RPMI8226 (cell line): ENCODE data around the gene ANKRD35.

Experiments used
- DNase-seq: peaks from one replicate; pipeline ENCODE4 v3.0.0-alpha.2; 2015

ANKRD35 gene

DNA sequence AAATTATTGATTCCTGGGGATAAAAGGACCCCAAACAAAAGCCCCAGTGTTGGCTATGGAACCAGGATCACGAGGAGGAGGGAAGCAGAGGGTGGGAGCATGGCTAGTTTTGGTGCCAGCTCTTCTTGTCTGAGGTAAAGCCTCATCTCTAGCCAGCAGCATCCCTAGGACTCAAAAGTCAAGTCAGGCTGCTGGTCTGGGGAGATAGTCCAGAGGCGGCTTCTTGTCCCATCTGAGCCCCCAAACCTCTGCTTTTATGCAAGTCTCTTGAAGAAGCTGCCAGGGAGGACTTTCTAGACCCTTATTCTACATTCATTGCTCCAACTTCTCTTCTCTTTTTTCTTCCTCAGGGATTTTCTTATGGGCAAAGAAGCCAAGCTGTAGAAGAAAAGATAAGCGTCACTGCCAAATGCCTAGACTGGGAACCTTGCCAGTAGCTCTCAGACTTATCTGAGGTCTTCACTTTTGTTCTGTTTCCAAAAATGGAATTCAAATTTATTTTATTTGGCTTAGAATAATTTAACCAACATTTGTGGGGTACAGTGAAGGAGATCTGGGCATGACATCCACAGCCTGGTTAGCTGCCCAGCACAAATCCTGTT is 6.9 kb upstream of the ANKRD35 start:
- peak; percentile 21 for DNase-seq

DNA sequence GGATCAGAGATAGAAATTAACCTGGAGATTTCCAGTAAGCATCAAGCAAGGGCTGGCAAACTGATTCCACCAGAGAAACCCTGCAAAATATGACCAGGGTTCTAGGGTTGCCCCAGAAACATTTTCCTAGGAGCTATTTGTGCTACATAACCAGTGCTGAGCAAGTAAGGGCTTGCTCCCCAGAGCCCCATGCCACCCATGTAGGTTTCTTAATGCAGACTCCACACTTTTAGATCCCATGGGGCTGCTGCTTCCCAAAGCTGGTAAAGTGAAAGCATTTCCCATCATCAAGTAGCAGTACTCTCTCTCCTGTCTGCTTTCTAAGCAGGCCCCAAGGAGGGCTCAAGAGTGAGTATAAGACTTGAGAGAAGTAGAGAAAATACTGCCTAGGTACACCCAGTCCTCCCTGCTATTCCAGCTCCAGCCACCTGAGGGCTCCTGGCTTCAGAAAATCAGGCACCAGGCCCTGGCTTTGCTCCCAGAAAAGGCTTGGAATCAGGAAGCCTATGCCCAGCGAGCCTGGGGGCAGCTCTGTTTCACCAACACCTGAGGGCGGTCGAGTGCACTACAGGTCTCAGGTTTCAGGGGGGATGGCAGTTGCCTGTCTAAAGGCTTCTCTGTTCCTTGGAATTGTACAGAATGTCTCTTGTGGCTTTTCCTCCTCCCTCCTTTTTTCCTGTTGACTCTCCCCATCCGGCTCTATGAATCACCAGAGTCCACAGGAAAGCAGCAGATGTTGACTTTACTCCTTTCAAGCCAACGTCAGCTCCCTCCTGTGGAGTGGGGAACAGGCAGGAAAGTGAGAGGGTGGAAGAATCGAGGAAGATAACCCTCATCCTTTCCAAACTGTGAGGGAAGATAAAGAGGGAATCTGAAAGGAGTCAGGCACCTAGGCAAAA is 6.2 kb upstream of the ANKRD35 start:
- peak; percentile 88 for DNase-seq

DNA sequence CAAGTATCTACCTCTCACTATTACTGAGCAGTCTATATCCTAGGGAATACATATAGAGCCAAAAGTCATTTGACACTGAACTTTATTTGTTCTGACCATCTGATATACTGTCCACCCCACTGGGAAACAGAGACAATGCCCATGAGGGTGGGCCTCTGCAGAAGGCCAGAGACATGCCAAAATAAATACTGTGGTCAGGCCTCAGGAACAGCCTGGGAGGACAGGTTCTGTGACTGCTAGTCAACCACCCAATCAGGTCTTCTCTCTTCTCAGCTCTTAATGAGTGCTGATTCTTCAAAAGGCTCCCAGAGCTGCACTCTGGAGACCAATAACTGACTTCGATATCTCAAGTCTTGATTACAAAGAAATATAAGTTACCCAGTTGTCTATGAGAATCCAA is 5.5 kb upstream of the ANKRD35 start:
- no peak for DNase-seq

DNA sequence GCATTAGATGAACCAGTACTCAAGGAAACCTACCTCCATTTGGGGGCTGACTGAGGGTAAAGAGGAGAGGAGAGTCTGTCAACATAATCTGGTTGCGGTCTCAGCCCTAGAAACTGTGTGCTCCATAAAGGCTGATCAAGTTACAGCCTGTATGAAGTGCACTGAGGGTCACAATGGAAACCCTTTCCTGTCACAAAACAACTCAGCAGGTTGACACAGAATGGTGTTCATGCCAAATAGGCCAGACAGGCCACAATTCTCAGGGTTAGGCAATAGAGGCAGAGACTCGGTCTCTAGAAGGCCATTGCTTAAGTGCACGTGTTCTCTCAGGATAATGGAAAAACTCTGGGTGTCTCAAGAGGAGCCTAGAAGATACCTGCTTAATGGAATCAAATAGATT is 4.1 kb upstream of the ANKRD35 start:
- DNase-seq = no peak

DNA sequence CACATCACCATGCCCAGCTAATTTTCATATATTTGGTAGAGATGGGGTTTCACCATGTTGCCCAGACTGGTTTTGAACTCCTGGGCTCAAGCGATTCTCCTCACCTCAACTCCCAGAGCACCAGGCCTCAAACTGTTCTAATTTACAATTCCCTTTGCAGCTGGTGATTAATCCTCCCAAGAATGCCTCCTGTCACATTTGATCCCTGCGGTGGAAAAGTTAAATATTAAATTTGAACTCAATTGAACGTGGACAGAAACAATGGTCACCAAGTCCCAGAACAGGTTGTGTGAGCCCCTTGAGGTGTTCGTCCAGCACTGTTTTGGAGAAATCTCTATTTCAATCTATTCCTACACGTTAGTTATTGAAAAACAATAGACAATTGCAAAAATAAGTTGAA is 2.0 kb upstream of the ANKRD35 start:
- DNase-seq = no peak

DNA sequence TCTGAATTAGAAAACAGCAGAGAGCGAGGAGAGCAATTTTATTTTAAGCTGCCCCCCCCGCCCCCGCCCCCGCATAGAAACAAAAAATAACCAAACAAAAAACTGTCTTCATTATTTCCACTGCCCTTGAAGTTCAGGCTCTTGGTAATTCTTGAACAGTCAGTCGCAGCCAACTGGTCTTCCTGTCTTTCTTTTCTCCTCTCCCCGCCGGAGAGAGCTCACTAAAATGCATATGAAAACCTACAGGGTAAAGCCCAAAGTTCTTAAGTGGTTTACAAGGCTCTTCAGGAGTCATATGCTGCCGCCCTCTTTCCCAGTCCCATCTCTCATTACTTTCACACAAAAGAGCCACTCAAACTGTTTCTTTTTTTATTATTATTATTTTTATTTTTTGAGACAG is 1.1 kb upstream of the ANKRD35 start:
- DNase-seq = no peak

DNA sequence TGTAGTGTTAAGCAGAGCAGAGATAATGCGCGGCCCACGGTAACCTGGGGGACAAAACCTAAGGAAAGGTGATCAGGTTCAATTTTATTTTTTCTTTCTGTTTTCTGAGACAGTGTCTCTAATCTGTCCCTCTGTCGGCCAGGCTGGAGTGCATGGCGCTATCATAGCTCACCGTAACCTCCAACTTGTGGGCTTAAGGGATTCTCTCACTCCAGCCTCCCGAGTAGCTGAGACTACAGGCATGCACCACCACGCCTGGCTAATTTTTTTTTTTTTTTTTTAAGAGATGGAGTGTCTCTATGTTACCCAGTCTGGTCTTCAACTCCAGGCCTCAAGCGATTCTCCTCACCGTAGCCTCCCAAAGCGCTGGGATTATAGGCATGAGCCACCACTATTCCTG is 724 bp upstream of the ANKRD35 start:
- DNase-seq = no peak

DNA sequence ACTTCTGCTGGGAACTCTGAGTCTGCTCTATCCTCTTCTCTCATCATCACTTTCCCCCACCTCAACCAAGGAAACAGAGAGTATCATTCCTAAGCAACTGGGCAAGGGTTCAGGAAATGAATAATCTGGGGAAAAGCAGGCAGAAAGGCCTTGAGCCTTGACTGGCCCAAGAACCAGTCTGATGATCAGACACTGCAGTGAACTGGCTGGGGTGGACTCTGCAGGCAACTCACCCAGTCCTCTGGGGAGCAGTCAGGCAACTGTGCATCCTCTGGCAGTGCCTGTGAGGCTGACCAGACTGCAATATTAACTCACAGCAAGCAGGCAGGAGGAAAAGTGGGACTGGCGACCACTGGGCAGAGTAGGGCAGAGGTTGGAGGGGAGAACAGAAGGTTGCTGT is 991 bp downstream of the ANKRD35 start:
- no peak for DNase-seq

DNA sequence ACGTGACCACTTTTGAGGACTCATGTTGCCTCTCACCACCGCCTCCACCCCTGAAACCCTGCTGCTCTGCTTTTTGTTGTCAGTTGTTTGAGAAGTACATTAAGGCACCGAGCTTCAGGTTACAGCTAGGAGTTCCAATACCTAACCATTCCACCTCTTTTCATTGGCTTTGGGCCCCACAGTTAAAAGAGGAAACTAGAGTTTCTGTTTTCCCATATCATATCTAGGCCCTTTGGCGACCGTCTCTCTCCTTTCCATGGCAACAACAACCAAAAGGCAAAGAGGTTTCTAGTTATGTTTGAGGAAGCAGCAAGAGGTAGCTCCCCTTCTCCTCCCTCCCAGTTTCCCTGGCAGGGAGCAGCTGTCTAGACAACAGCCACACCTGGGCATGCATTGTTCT is 5.9 kb downstream of the ANKRD35 start:
- peak; percentile 38 for DNase-seq

DNA sequence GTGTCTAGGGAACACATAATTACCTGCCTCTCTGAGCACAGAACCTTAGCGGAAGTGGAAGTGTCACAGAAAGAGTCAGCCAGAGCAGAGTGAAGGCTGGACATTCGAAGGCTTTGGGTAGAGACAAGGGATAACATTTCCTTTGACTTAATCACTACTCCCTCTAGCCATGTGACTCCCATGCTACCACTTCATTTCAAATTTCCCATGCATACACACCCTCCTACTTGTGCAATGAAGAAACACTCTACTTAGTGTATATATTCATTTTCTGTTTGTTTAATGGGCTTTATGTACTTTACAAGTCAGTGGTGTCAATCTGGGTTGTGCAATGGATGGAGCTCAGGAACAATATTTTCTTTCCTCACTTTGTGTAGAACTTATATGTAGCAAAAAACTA is 6.9 kb downstream of the ANKRD35 start:
- no peak for DNase-seq

DNA sequence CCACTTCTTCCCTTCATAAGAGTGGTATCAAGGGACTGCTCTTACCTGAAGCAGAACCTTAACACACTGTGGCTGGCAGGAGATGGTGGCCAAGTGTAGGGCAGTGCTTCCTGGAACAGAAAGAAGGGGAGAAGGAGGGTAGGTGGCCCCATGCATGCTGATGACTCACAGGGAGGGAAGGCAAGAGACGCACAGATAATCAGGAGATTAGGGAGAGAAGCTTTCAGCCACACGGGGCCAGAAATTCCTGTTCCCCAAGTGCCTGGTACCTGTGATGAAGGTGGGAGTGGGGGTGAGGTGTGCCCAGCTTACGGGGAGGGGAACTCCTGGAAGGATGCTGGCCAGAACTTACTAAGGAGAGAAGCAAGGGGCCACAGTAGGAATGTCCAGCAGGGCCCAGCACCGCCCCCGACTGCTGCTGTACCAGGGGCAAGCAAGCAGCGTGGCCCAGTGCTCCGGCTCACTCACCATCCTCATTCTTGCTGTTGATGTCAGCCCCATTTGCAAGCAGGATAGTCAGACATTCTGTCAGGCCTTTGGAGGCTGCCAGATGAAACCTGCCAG is 7.7 kb downstream of the ANKRD35 start:
- DNase-seq = no peak

DNA sequence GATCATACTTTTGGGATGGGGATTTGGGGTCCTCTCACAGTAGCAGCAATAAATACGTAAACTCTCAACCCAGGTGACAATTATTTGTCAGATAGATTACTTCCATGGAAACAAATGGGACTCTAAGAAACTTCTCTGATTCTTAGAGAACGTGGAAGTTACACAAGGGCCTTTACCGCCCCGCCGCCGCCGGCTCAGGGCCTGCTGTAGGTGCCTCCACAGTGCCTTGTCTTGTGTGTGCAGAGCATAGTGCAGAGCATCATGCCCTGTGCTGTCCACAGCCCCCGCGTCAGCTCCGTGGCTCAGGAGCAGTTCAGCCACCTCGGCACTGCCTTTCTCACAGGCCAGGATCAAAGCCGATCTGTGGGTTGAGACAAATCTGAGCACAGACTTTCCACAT is 11.0 kb downstream of the ANKRD35 start:
- DNase-seq = no peak

DNA sequence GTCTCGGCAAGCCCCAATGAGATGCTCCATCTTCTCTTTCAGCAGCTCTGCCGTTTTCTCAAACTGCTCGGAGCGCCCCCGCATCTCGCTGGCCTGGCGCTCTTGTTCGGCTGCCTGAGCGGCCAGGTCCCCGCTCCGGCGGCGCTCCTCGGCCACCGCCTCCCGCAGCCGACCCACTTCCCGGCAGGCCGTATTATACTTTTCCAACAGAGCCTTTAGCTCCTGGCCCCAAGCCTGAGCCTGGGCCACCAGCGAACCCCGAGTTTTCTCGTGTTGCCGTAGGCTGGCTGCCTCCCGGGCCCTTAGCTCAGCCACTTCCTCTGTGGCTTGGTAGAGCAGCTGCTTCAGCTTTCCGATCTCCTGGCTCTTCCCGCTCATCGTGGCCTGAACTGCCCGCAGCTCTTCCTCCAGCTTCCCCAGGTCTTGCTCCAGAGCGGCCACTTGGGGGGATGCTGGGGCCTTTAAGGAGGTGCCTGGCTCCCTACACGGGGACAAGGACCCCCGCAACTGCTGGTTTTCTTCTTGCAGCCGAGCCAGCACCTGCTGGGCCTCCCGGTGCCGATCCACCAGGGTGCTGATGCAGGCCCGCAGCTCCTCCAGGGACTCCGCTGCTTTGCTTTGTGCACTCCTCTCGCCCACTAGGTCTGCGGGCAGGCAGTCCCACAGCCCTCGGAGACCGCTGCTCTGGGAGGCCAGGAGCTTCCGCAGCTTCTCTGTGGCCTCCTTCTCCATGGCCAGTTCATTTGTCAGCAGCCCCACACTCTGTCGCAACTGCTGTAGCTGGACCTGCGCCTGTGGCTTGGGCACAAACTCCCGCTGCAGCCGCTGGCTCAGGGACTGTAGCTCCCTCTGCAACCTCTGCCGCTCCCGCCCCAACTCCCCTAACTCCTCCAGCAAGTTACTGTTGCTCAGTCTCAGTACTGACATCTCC is 13.4 kb downstream of the ANKRD35 start:
- peak; percentile 52 for DNase-seq

DNA sequence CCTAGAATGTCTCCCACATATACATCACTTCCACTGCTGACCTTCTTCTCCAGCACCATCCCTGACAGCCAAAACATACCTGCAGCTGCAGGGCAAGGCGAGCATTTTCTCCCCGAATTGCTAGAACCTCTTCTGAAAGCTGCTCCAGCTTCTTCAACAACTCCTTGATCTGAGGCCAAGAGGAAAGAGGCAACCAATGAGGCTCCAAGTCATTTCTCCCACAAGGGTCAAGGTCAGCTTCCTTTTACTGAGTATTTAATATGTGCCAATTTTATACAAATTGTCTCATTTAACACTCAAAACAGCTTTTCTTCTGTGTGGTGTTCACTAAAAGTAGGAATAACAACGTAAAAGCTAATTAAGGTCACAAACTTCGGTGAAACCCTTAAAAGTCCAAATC is 17.4 kb downstream of the ANKRD35 start:
- DNase-seq = no peak

DNA sequence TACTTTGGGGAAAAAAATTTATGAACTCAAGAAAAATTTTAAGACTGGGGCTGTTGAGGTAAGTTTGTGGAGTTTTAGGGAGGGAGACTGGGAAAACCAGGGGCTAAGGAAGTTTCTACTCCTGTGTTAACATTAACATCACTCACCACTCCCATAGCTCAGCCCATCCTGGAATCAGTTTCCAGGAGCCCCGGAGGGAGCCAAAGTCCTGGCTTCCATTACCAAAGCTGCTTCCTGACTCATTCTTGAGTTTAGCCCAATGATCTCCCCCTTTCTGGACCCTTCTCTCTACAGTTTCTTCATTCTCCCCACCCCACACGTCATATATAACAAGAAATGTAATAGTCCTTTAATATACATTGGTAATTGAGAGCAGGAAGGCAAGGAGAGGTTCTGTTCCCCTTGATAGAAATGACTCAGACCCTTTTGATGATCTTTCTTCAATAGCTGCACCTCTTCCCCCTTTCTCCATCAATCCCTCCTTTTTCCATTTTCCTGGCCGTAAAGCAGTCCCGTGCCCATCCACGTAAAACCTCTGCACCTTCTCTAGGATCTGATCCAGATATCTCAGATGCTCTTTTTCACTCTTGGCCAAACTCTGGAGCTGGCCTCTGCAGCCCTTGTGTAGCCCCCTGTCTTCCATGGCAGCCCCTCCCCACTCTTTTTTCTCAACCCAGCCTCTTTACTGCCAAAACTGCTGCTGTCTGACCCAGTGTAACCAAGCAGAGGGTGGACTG is 22.2 kb downstream of the ANKRD35 start:
- no peak for DNase-seq

DNA sequence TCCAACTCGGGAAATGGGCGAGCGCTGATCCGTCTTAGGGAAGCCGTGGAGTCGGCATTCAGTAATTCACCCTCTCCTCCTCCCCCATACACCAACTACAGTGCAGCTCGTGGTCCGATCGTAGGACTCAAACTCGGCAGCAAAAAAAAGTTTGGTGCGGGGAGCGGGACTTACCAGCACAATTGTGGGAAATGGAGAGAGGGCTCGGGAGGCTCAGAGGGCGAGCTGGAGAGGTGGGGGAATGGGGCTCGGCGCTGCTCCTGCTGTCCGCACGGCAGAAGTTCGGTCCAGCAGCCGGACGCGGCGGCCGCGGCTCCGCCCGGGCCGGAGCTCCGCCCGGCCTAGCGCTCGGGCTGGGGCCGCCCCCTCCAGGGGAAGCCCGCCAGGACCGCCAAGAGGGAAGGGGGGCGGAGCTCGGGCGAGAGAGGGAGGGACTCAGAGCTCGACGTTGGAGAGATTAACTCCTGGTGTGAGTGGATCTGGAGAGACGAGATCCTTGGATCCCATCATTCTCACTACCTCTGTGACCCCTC is 26.1 kb downstream of the ANKRD35 start:
- DNase-seq = peak; percentile 82

DNA sequence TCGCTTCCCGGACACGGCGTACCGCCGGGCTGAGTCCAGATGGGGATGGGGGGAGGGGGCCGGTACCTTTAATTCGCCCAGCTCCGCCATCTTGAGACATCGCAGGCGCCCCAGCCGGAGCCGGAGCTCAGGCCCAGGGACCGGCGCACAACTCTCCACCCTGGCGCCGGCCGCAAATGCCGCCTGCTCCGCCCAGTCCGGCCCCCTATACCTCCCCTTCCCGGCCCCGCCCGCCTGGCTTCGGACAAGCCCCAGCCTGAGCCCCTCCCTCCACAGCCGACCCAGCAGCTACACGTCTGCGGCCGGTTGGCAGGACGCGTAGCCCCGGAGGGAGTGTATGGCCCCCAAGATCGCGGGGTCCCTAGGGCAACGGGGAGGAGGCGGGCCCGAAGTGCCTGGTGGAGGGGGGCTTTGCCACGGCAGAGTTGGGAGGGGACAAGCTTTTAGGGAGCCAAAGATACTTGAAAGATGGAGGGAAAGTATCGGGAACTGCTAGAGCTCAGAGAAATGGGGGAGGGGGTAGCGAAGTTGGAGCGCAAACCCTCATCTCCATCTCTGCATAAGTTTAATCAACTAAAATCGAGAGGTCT is 26.7 kb downstream of the ANKRD35 start, which contains the start of gene PIAS3:
Gene PIAS3, minus strand, starts transcription at position 181 of the 590 bp plus-strand sequence. Its CDS starts 91 bp downstream, at position 90.
- DNase-seq = peak; percentile 96

DNA sequence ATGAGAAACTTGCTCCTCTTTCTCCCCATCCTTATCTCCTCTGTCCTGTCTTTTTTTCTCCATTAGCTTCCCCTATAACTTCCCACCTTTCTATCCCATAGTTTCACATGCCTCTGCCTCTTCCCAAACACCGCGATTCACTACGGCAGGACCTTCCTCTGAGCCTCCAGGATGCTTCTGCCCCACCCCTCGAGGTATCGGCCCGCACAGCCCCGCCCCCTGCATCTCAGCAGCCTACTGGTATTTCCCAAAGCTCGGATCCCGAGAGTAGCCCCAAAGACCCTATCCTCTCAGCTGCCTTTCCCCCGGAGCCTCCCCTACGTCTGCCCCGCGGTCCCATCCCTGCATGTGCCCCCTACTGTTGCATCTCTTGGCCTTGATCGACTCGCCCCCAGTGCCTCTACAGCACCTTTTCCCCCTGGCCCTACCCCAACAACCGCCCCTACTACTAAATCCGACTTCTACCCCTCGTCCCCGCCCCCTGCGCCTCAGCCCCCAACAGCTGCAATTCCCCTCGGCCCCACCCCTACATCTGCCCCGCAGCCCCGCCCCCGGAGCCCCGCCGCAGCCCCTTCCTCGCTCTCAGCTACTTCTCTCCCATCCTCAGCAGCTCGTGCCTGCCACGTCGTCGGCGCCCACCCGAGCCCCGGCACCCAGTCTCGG is 27.3 kb downstream of the ANKRD35 start:
- DNase-seq = peak; percentile 56

DNA sequence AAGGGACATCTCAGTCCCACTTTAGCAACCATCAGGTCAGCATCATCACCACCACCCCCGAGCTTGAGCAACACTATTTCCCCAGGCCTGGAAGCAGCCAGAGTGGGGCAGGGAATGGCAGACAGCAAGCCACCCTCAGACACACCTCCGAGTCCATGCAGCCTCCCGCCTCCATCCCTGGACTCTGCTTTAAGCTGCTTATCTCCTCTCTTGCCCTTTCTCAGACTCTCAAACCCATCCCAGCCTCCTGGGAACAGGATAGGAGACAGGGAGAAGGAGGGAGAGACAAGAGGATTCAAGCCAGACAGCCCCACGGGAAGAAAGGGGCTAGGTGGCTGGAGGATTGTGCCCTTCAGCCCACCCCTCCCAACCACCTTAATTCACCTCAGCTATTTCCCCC is 28.5 kb downstream of the ANKRD35 start:
- no peak for DNase-seq

DNA sequence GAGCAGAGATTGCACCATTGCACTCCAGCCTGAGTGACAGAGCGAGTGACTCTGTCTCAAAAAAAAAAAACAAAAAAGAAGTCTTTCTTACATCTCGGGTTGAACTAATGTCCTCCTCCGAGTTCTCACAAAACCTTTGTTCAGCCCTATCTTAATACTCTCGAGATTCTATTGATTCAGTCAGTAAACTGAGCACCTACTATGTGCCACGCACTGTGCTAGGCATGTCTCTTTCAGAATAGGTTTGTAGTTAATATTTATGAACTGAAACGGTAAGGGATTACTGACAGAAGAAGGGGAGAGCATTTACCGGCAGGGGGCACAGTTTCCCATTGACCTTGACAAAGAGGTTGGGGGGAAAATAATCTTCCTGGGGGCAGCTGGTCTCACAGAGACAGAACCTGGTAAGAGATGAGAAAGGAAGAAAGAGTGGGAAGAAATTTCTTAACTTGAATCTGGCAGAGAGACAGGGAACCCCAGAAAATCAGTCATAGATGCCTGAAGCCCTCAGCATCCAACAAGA is 30.2 kb downstream of the ANKRD35 start:
- DNase-seq = no peak
